CD4-positive, alpha-beta T cell (primary cell): ENCODE results near the gene DAPK1. TPM values are rescaled to one million over a fixed set of nuclear protein-coding genes. Genes with fewer than 3 reads are reported as not detected.

Experiments
- ATAC-seq: fragments of 200-7000 bp; cut with Tn5 transposase; one replicate; pipeline ENCODE4 v1.10.0; 2022; ENCODE audit warnings: mild to moderate bottlenecking; ENCODE audit not compliant: poor library complexity
- CTCF ChIA-PET: fragments of 350-600 bp; sonication (Branson Sonifier 250); formaldehyde crosslinking; loops from one replicate; lab custom pipeline; 2021; ENCODE audit warnings: antibody characterized with exemption, inconsistent platforms; lab: Charles Lee
- POLR2A ChIA-PET: fragments of 350-600 bp; sonication (Branson Sonifier 250); formaldehyde crosslinking; loops from one replicate; lab custom pipeline; 2021; ENCODE audit warnings: antibody characterized with exemption, inconsistent platforms; lab: Charles Lee
- DNase-seq, 14 experiments: peaks; one replicate each; pipeline ENCODE4 v3.0.0-alpha.2; 2013 to 2020; ENCODE audit warnings: mixed read lengths in 2 of 14
- H3K27ac ChIP-seq, 2 donors: one replicate each; pipeline versions ENCODE4 v1.5.1 to v1.7.0; 2013; ENCODE audit warnings: low read length in 2 of 2, low read depth in 1 of 2, mild to moderate bottlenecking in 1 of 2
- H3K27me3 ChIP-seq, 2 experiments: 1 replicate in 1 of 2; 2 replicates in 1 of 2; pipeline versions ENCODE4 v1.6.1 to v1.7.0; 2013; ENCODE audit warnings: low read length in 2 of 2, control low read depth in 1 of 2, mild to moderate bottlenecking in 1 of 2, moderate library complexity in 1 of 2; ENCODE audit not compliant: insufficient read depth in 2 of 2, control insufficient read depth in 1 of 2
- H3K36me3 ChIP-seq: one replicate; pipeline ENCODE4 v1.6.1; 2013; ENCODE audit warnings: low read length, control low read depth; ENCODE audit not compliant: insufficient read depth
- H3K4me1 ChIP-seq: one replicate; pipeline ENCODE4 v1.6.1; 2013; ENCODE audit warnings: low read length, control low read depth; ENCODE audit not compliant: insufficient read depth
- H3K4me3 ChIP-seq: one replicate; pipeline ENCODE4 v1.5.1; 2013; ENCODE audit warnings: mild to moderate bottlenecking, low read length, moderate library complexity
- H3K9me3 ChIP-seq, 2 experiments: 1 replicate in 1 of 2; 2 replicates in 1 of 2; pipeline versions ENCODE4 v1.6.1 to v1.7.0; 2013; ENCODE audit warnings: low read length in 2 of 2, mild to moderate bottlenecking in 2 of 2, control low read depth in 1 of 2, moderate library complexity in 1 of 2; ENCODE audit not compliant: control insufficient read depth in 1 of 2, insufficient read depth in 1 of 2
- H3K27ac Mint-ChIP-seq: one replicate; pipeline ENCODE4 v1.8.0; 2020; ENCODE audit warnings: mixed read lengths
- H3K27me3 Mint-ChIP-seq: one replicate; pipeline ENCODE4 v1.8.0; 2021; ENCODE audit warnings: mixed read lengths
- H3K36me3 Mint-ChIP-seq: one replicate; pipeline ENCODE4 v1.8.0; 2021; ENCODE audit warnings: low read depth, mixed read lengths
- H3K4me1 Mint-ChIP-seq: one replicate; pipeline ENCODE4 v1.8.0; 2021; ENCODE audit warnings: low read depth, mixed read lengths
- H3K4me3 Mint-ChIP-seq: one replicate; pipeline ENCODE4 v1.8.0; 2020; ENCODE audit warnings: mild to moderate bottlenecking, mixed read lengths
- H3K9me3 Mint-ChIP-seq: one replicate; pipeline ENCODE4 v1.8.0; 2020; ENCODE audit warnings: mixed read lengths
- CTCF ChIP-seq: fragments of 200-600 bp; IDR thresholded peaks from one replicate; pipeline ENCODE4 v1.8.0; 2022; ENCODE audit warnings: antibody characterized with exemption, mild to moderate bottlenecking
- intact Hi-C, 2 experiments: fragments of 100-400 bp; cut with DNase I in 1 of 2; cut with micrococcal nuclease in 1 of 2; formaldehyde crosslinking; loops; one replicate each; pipeline versions ENCODE4 v1.15.1 to v1.9.0; 2023 to 2025; cut with DNase I, micrococcal nuclease
- total RNA-seq, 174 experiments: library from RNA in 2 of 174; stranded (reverse) in 2 of 174; gene quantifications; one replicate each; pipeline ENCODE4 v1.2.3 and lab custom pipeline; 2021 to 2026

Gene DAPK1
- total RNA-seq, 2 experiments from 2014 or later = 2.7 TPM

GRCh38 chr9:87490907-87491306 is 6.8 kb upstream of the DAPK1 start:
- Mint-ChIP-seq H3K36me3 (no peaks in the 10 kb centered on the region), H3K27me3 (peaks cover 42% of the 10 kb centered on the region), H3K4me1 (no peaks in the 10 kb centered on the region), H3K9me3 (no peaks in the 10 kb centered on the region), H3K27ac (no peak overlapping the region), H3K4me3 (no peak overlapping the region)
- no peak for TF ChIP-seq CTCF
- ATAC-seq = no peak
- Histone ChIP-seq H3K36me3 (no peaks in the 10 kb centered on the region), H3K9me3 (no peaks in the 10 kb centered on the region), H3K27ac (no peak overlapping the region), H3K4me1 (no peaks in the 10 kb centered on the region), H3K27me3 (peaks cover 2 to 8% of the 10 kb centered on the region in 2 experiments), H3K4me3 (no peak overlapping the region)
- intact Hi-C loops = no loop called here
- DNase-seq = no peak
- CTCF ChIA-PET = no interaction called here
- POLR2A ChIA-PET = no interaction called here

- DNase-seq = no peak
- Mint-ChIP-seq H3K27me3 (peaks cover 48% of the 10 kb centered on the region), H3K4me1 (no peaks in the 10 kb centered on the region), H3K36me3 (no peaks in the 10 kb centered on the region), H3K4me3 (no peak overlapping the region), H3K27ac (no peak overlapping the region), H3K9me3 (no peaks in the 10 kb centered on the region)
- H3K9me3 ChIP-seq = no peaks in the 10 kb centered on the region
- CTCF ChIA-PET = no interaction called here
- no peaks in the 10 kb centered on the region for H3K36me3 ChIP-seq
- H3K27me3 ChIP-seq = peaks cover 7 to 13% of the 10 kb centered on the region in 2 experiments
- no peak for ATAC-seq
- no peaks in the 10 kb centered on the region for H3K4me1 ChIP-seq
- TF ChIP-seq CTCF = no peak
- no peak overlapping the region for H3K27ac ChIP-seq
- POLR2A ChIA-PET = no interaction called here
- intact Hi-C loops = no loop called here
- no peak overlapping the region for H3K4me3 ChIP-seq
Observed at GRCh38 chr9:87491523-87491922, 6.1 kb upstream of the DAPK1 start.

DNA sequence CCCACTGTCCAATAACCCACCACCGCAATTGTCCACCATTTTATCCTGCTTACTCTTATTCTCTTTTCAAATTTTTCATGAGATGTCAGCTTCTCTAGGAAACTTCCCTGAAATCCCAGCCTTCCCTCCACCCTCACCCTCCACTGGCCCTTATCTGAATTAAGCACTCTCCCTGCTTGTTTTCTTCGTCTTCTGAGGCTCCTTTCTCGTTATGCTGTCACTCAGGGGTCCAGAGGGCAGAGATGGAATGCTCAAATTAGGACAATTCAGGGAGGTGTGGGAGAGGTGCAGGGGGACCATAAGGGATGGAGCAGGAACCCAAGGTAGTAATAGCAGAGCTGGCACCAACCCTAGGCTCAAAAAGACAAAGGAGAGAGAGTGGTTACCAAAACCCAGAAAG is 5.0 kb upstream of the DAPK1 start:
- H3K27me3 ChIP-seq = peaks cover 11 to 21% of the 10 kb centered on the region in 2 experiments
- H3K36me3 ChIP-seq = no peaks in the 10 kb centered on the region
- Mint-ChIP-seq H3K27me3 (peaks cover 57% of the 10 kb centered on the region), H3K36me3 (no peaks in the 10 kb centered on the region), H3K4me1 (no peaks in the 10 kb centered on the region), H3K27ac (no peak overlapping the region), H3K9me3 (no peaks in the 10 kb centered on the region), H3K4me3 (no peak overlapping the region)
- ATAC-seq = no peak
- ChIA-PET POLR2A (no interaction called here), CTCF (no interaction called here)
- intact Hi-C loops = no loop called here
- DNase-seq = no peak
- H3K4me3 ChIP-seq = no peak overlapping the region
- H3K4me1 ChIP-seq = no peaks in the 10 kb centered on the region
- TF ChIP-seq CTCF = no peak
- no peak overlapping the region for H3K27ac ChIP-seq
- no peaks in the 10 kb centered on the region for H3K9me3 ChIP-seq
